Gastrocnemius medialis (tissue), 4 donors: ENCODE results near the gene SUV39H1. TPM values are rescaled to one million over a fixed set of nuclear protein-coding genes. Genes with fewer than 3 reads are reported as not detected.
A peak's percentile ranks its signal among the peaks of the same experiment; 100 is the strongest.

Experiments
- ATAC-seq, 2 donors: fragments of 150-250 bp; one replicate each; pipeline ENCODE4 v1.9.1; 2016
- DNase-seq, 2 donors: peaks; one replicate each; pipeline ENCODE4 v3.0.0-alpha.2; 2019
- H3K27ac ChIP-seq, 4 donors: fragments of 200-600 bp; sonication (generic); 1 replicate in 1 of 4; 2 replicates in 3 of 4; pipeline ENCODE4 v1.5.1; 2016 to 2018; ENCODE audit warnings: mild to moderate bottlenecking in 2 of 4, moderate library complexity in 1 of 4
- H3K27me3 ChIP-seq, 3 donors: fragments of 200-600 bp; sonication (generic) in 2 of 3; 1 replicate in 1 of 3; 2 replicates in 2 of 3; pipeline versions ENCODE4 v1.5.1 to v1.6.0; 2016 to 2019; ENCODE audit warnings: mild to moderate bottlenecking in 1 of 3, moderate library complexity in 1 of 3
- H3K36me3 ChIP-seq, 2 donors: fragments of 200-600 bp; sonication (generic) in 1 of 2; one replicate each; pipeline ENCODE4 v1.5.1; 2017 to 2018
- H3K4me1 ChIP-seq, 2 donors: fragments of 200-600 bp; sonication (generic) in 1 of 2; one replicate each; pipeline ENCODE4 v1.5.1; 2016 to 2017; ENCODE audit warnings: mild to moderate bottlenecking in 2 of 2
- H3K4me3 ChIP-seq, 4 donors: fragments of 200-600 bp; sonication (generic) in 3 of 4; 1 replicate in 1 of 4; 2 replicates in 3 of 4; pipeline ENCODE4 v1.5.1; 2016 to 2019; ENCODE audit warnings: mild to moderate bottlenecking in 2 of 4
- H3K9me3 ChIP-seq, 3 donors: fragments of 200-600 bp; sonication (generic) in 2 of 3; 1 replicate in 1 of 3; 2 replicates in 2 of 3; pipeline ENCODE4 v1.5.1; 2016 to 2019
- CTCF ChIP-seq, 5 experiments: fragments of 450-650 bp in 3 of 5; fragments of 200-600 bp in 2 of 5; sonication (generic) in 2 of 5; IDR thresholded peaks in 4 of 5; conservative IDR thresholded peaks in 1 of 5; 1 replicate in 4 of 5; 2 replicates in 1 of 5; pipeline ENCODE4 v1.5.1; 2016 to 2019; ENCODE audit warnings: antibody characterized with exemption in 5 of 5, mild to moderate bottlenecking in 3 of 5, moderate library complexity in 3 of 5
- POLR2A ChIP-seq, 2 donors: fragments of 450-650 bp; IDR thresholded peaks; one replicate each; pipeline ENCODE4 v1.6.1; 2017; ENCODE audit warnings: antibody characterized with exemption in 2 of 2, mild to moderate bottlenecking in 2 of 2, moderate library complexity in 2 of 2
- in situ Hi-C, 4 donors: fragments of 200-750 bp; cut with MboI; loops; one replicate each; pipeline versions ENCODE4 v1.15.0 to v1.8.0; 2017; ENCODE audit warnings: low sequenced_read_pairs in 4 of 4
- intact Hi-C: fragments of 100-400 bp; cut with DNase I; formaldehyde crosslinking; loops from one replicate; pipeline ENCODE4 v1.15.1; 2023; ENCODE audit warnings: low total_unique reads
- total RNA-seq, 4 donors: library from RNA; depleted of rRNA; stranded (reverse); fragments of >200 nt; gene quantifications; one replicate each; pipeline versions ENCODE4 v1.1.0 to v1.2.3, GENCODE V29; 2016

The SUV39H1 gene
- total RNA-seq, 4 donors from 2014 or later: 1.7 to 6.1 (median 3.3) TPM

- H3K4me1 ChIP-seq: peaks cover 0 to 5% of the 10 kb centered on the region in 2 donors
- intact Hi-C loops (no loop called here), in situ Hi-C loops (no loop called here)
- DNase-seq (no peak), ATAC-seq (no peak)
- no peaks in the 10 kb centered on the region for H3K27me3 ChIP-seq
- no peaks in the 10 kb centered on the region for H3K9me3 ChIP-seq
- peak overlapping the region in 3 of 4 donors; percentile 12 to 64 (median 16) for H3K27ac ChIP-seq
- H3K36me3 ChIP-seq: no peaks in the 10 kb centered on the region
- H3K4me3 ChIP-seq: no peak overlapping the region
- TF ChIP-seq POLR2A (IDR thresholded peaks at IDR 0.05): no peak
- no peak for TF ChIP-seq CTCF (IDR thresholded peaks at IDR 0.05 in 4 of 5, conservative IDR thresholded peaks at IDR 0.05 in 1 of 5)
These were observed 15.5 kb downstream of the SUV39H1 start for GRCh38 chrX:48711929-48712505.

GRCh38 chrX:48713847-48714246, 17.3 kb downstream of the SUV39H1 start:
- no peaks in the 10 kb centered on the region for H3K27me3 ChIP-seq
- H3K4me3 ChIP-seq: no peak overlapping the region
- DNase-seq: no peak
- H3K4me1 ChIP-seq: peaks cover 0 to 5% of the 10 kb centered on the region in 2 donors
- no peak overlapping the region for H3K27ac ChIP-seq
- TF ChIP-seq CTCF (IDR thresholded peaks at IDR 0.05 in 4 of 5, conservative IDR thresholded peaks at IDR 0.05 in 1 of 5): no peak
- TF ChIP-seq POLR2A (IDR thresholded peaks at IDR 0.05): no peak
- intact Hi-C loops (no loop called here), in situ Hi-C loops (no loop called here)
- no peaks in the 10 kb centered on the region for H3K9me3 ChIP-seq
- no peaks in the 10 kb centered on the region for H3K36me3 ChIP-seq
- no peak for ATAC-seq

- Histone ChIP-seq H3K9me3 (no peaks in the 10 kb centered on the region), H3K36me3 (no peaks in the 10 kb centered on the region), H3K4me3 (no peak overlapping the region), H3K27ac (no peak overlapping the region), H3K27me3 (no peaks in the 10 kb centered on the region), H3K4me1 (peaks cover 0 to 5% of the 10 kb centered on the region in 2 donors)
- no peak for TF ChIP-seq POLR2A (IDR thresholded peaks at IDR 0.05)
- TF ChIP-seq CTCF (IDR thresholded peaks at IDR 0.05 in 4 of 5, conservative IDR thresholded peaks at IDR 0.05 in 1 of 5): no peak
- ATAC-seq (no peak), DNase-seq (no peak)
- intact Hi-C loops: no loop called here
- in situ Hi-C loops: no loop called here
These were observed 18.0 kb downstream of the SUV39H1 start for GRCh38 chrX:48714573-48714972.

GRCh38 chrX:48715072-48715471, 18.5 kb downstream of the SUV39H1 start:
- no peak for TF ChIP-seq CTCF (IDR thresholded peaks at IDR 0.05 in 4 of 5, conservative IDR thresholded peaks at IDR 0.05 in 1 of 5)
- TF ChIP-seq POLR2A (IDR thresholded peaks at IDR 0.05): no peak
- in situ Hi-C loops (no loop called here), intact Hi-C loops (no loop called here)
- Histone ChIP-seq H3K36me3 (no peaks in the 10 kb centered on the region), H3K4me3 (no peak overlapping the region), H3K27me3 (no peaks in the 10 kb centered on the region), H3K27ac (no peak overlapping the region), H3K4me1 (peaks cover 0 to 5% of the 10 kb centered on the region in 2 donors), H3K9me3 (no peaks in the 10 kb centered on the region)
- peak in 1 of 2 donors; percentile 61 for ATAC-seq
- no peak for DNase-seq
